ENCODE data around the gene TSHZ2.

GRCh38 chr20:53262365-53262764 is 290.2 kb downstream of the TSHZ2 start:
- TF ChIP-seq POLR2A (IDR thresholded peaks at IDR 0.05) (no peak), POLR2AphosphoS5 (IDR thresholded peaks at IDR 0.05; ENCODE audit: insufficient read depth in 1 of 2, low read depth in 1 of 2) (no peak)
- TF ChIP-seq, protein P1, sequence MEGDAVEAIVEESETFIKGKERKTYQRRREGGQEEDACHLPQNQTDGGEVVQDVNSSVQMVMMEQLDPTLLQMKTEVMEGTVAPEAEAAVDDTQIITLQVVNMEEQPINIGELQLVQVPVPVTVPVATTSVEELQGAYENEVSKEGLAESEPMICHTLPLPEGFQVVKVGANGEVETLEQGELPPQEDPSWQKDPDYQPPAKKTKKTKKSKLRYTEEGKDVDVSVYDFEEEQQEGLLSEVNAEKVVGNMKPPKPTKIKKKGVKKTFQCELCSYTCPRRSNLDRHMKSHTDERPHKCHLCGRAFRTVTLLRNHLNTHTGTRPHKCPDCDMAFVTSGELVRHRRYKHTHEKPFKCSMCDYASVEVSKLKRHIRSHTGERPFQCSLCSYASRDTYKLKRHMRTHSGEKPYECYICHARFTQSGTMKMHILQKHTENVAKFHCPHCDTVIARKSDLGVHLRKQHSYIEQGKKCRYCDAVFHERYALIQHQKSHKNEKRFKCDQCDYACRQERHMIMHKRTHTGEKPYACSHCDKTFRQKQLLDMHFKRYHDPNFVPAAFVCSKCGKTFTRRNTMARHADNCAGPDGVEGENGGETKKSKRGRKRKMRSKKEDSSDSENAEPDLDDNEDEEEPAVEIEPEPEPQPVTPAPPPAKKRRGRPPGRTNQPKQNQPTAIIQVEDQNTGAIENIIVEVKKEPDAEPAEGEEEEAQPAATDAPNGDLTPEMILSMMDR (IDR thresholded peaks at IDR 0.05) = no peak

Measured in vagina (tissue), 2 donors.